Measurements from ENCODE around the gene PRMT9. TPM values are rescaled to one million over a fixed set of nuclear protein-coding genes. Genes with fewer than 3 reads are reported as not detected.

Gene PRMT9
- total RNA-seq, 1 donor from 2014 or later: 7.8 TPM

DNA sequence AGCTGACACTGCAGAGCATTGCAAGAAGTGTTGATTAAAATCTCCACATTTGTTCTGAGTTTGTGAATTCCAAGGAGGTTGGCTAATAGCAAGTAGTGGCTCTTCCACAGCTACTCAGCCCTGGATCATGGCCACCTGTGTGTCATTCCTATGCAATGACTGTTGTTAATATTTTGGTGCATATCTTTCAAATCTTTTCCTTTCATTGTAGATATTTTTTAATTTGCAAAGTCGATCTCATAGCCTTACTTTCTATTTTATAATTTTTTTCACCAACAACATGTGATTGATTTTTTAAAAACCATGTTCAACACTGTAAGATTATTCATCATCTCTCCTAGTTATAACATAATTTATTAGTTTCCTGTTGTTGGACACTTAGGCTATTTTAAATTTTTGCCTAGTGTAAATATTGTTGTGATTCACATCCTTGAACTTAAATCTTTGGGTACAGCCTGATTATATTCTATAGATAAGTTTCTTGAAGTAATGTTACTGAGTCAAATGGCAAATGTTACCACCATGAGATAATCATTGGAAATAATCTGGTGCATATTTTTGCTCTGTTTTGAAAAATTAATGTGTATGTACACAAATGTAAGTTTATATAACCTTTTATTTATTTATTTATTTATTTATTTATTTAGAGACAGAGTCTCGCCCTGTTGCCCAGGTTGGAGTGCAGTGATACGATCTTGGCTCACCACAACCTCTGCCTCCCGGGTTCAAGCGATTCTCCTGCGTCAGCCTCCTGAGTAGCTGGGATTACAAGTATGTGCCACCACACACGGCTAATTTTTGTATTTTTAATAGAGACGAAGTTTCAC is 30.8 kb upstream of the PRMT9 start:
- TF ChIP-seq, protein P1, sequence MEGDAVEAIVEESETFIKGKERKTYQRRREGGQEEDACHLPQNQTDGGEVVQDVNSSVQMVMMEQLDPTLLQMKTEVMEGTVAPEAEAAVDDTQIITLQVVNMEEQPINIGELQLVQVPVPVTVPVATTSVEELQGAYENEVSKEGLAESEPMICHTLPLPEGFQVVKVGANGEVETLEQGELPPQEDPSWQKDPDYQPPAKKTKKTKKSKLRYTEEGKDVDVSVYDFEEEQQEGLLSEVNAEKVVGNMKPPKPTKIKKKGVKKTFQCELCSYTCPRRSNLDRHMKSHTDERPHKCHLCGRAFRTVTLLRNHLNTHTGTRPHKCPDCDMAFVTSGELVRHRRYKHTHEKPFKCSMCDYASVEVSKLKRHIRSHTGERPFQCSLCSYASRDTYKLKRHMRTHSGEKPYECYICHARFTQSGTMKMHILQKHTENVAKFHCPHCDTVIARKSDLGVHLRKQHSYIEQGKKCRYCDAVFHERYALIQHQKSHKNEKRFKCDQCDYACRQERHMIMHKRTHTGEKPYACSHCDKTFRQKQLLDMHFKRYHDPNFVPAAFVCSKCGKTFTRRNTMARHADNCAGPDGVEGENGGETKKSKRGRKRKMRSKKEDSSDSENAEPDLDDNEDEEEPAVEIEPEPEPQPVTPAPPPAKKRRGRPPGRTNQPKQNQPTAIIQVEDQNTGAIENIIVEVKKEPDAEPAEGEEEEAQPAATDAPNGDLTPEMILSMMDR (IDR thresholded peaks at IDR 0.05): no peak
- H3K27me3 Mint-ChIP-seq (ENCODE audit: low read depth): no peaks in the 10 kb centered on the region
- peak overlapping the region; percentile 59 for H3K27ac Mint-ChIP-seq (ENCODE audit: unreplicated experiment)
- no peak for DNase-seq (ENCODE audit: low spot score)
- no peak overlapping the region for H3K4me3 Mint-ChIP-seq (ENCODE audit: unreplicated experiment)
- H3K36me3 Mint-ChIP-seq (ENCODE audit: low read depth): no peaks in the 10 kb centered on the region
- no peaks in the 10 kb centered on the region for H3K9me3 Mint-ChIP-seq (ENCODE audit: low read depth)
- peaks cover 25% of the 10 kb centered on the region for H3K4me1 Mint-ChIP-seq (ENCODE audit: low read depth)

DNA sequence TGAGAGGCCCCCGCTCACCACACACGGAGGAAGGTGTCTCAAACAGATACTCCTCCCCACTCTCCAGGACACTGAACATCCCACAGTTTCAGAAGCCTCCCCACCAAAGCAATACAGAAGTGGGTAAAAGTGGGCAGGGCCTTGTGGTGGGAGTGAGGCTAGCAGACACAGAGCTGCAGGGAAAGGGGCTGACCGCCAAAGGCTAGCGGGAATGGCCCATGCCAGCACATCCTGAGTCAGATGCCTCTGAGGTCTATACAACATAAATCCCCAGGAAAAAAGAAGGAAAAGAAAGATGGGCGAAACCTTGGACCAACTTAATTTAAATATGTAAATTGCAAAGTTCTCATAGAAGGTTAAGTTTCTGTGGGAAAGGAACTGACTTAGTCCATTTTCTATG is 26.0 kb upstream of the PRMT9 start:
- H3K4me3 Mint-ChIP-seq (ENCODE audit: unreplicated experiment): no peak overlapping the region
- TF ChIP-seq, protein P1 (IDR thresholded peaks at IDR 0.05): no peak
- H3K4me1 Mint-ChIP-seq (ENCODE audit: low read depth): peaks cover 26% of the 10 kb centered on the region
- H3K27ac Mint-ChIP-seq (ENCODE audit: unreplicated experiment): no peak overlapping the region
- H3K9me3 Mint-ChIP-seq (ENCODE audit: low read depth): no peaks in the 10 kb centered on the region
- no peaks in the 10 kb centered on the region for H3K27me3 Mint-ChIP-seq (ENCODE audit: low read depth)
- DNase-seq (ENCODE audit: low spot score): no peak
- no peaks in the 10 kb centered on the region for H3K36me3 Mint-ChIP-seq (ENCODE audit: low read depth)

DNA sequence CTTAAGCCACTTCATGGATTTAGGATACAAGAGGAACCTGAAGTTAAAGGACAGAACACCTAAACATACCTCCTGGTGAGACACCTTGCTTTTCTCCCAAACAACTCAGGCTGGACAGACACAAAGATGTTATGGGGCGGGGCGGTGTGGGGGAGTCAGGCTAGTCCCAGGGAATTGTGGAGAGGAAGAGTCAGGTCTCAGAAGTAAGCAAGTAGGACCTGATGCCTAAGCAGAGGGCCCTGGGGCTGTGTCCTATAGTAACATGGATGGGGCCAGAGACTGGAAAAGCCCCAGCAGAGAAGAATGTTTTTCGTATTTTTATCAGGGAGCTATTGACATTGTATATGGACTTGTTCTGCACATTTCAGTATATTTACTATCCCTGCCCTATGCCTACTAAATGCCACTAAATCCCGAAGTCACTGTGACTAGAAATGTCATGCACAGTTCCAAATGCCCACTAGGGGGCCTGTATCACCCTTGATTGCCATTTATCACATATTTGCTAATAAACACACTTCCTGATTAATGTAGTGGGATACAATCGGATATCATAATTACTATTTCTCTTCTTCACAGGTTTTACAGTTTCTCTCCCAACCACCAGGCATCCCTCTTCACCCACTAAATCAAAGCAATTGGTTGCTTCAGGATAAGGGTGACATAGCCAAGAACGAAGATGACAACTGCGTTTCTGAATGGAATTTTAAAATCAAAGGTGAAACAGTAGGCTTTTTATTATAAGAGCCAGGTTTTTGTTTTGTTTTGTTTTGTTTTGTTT is 24.1 kb upstream of the PRMT9 start:
- no peak overlapping the region for H3K27ac Mint-ChIP-seq (ENCODE audit: unreplicated experiment)
- TF ChIP-seq, protein P1 (IDR thresholded peaks at IDR 0.05): peak; percentile 98
- no peak overlapping the region for H3K4me3 Mint-ChIP-seq (ENCODE audit: unreplicated experiment)
- H3K9me3 Mint-ChIP-seq (ENCODE audit: low read depth): no peaks in the 10 kb centered on the region
- H3K36me3 Mint-ChIP-seq (ENCODE audit: low read depth): no peaks in the 10 kb centered on the region
- no peaks in the 10 kb centered on the region for H3K27me3 Mint-ChIP-seq (ENCODE audit: low read depth)
- DNase-seq (ENCODE audit: low spot score): no peak
- peaks cover 11% of the 10 kb centered on the region for H3K4me1 Mint-ChIP-seq (ENCODE audit: low read depth)

DNA sequence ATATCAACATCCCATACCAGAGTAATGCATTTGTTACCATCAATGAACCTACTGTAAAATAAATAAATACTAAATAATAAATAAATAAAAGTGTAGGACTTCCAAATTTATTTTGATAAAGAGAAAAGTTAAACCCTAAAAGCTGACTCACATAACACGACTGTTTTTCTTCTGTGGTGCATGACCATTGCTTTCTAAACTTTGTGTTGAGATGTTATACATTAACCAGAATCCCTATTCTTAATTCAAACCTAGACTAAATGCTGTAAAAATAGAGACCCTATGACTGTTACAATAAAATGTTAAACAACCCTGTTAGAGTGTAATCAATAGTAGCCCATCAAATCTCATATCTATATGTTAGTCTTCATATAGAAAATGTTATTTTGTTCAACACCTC is 20.9 kb upstream of the PRMT9 start:
- H3K36me3 Mint-ChIP-seq (ENCODE audit: low read depth): no peaks in the 10 kb centered on the region
- H3K4me1 Mint-ChIP-seq (ENCODE audit: low read depth): peaks cover 11% of the 10 kb centered on the region
- H3K4me3 Mint-ChIP-seq (ENCODE audit: unreplicated experiment): no peak overlapping the region
- H3K27ac Mint-ChIP-seq (ENCODE audit: unreplicated experiment): no peak overlapping the region
- H3K9me3 Mint-ChIP-seq (ENCODE audit: low read depth): peaks cover 3% of the 10 kb centered on the region
- TF ChIP-seq, protein P1 (IDR thresholded peaks at IDR 0.05): no peak
- no peaks in the 10 kb centered on the region for H3K27me3 Mint-ChIP-seq (ENCODE audit: low read depth)
- DNase-seq (ENCODE audit: low spot score): no peak

DNA sequence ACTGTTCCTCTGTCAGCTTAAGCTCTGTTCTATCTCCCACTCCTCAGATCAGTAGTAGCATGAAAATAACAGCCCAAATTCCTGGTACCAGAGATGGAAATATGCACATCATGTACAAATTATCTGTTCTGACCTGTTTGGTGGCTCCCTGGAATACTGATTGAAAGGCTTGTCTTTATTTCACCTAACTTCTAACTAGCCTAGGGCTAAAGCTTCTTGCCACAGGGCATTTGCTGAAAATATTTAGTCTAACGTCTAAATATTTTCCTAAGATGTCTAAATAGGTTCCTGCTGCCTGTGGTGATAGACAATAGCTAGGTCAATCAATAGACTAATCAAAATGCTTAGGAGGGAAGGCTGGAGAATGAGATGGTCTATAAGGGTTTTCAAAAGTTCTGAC is 12.9 kb upstream of the PRMT9 start:
- H3K9me3 Mint-ChIP-seq (ENCODE audit: low read depth): peaks cover 3% of the 10 kb centered on the region
- no peaks in the 10 kb centered on the region for H3K36me3 Mint-ChIP-seq (ENCODE audit: low read depth)
- H3K4me3 Mint-ChIP-seq (ENCODE audit: unreplicated experiment): no peak overlapping the region
- H3K4me1 Mint-ChIP-seq (ENCODE audit: low read depth): no peaks in the 10 kb centered on the region
- TF ChIP-seq, protein P1 (IDR thresholded peaks at IDR 0.05): no peak
- no peaks in the 10 kb centered on the region for H3K27me3 Mint-ChIP-seq (ENCODE audit: low read depth)
- H3K27ac Mint-ChIP-seq (ENCODE audit: unreplicated experiment): no peak overlapping the region
- DNase-seq (ENCODE audit: low spot score): no peak
